Measurements from ENCODE around the gene DMD.

DMD gene

DNA sequence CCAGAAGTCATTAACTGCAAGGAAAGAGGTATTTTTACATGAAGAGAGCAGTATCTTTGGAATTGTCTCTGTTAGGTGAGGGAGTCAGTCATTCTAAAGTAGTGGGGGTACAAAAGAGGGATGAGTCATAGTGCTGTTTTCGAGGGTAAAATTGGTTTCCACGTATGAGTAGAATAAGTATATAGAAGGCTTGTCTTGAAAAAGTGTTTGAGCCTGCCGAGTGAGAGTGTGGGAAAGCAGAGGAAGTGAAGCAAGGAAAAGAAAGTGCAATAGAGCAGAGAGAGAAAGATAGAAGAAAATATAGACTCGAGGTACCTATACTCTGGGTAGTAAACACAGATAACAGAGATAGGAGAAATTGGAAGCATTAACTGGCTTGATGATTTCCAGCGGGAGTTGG lies 696.4 kb downstream of the DMD start:
- no peak for DNase-seq (ENCODE audit: low read depth in 1 of 2, low spot score in 1 of 2)

DNA sequence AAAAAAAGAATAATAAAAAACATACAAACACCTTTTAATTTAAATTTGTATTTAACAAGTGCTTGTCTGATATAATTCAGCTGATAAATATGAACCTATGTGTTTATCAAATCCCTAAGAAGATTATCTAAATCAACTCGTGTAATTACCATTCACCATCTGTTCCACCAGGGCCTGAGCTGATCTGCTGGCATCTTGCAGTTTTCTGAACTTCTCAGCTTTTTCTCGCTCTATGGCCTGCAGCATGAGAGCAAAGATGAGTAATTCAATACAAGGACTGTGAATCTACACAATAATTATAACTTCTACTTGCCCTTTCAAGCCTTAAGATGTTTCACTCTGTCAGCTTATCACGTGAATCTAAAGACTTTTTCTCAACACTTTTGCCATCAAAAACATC lies 709.7 kb downstream of the DMD start:
- DNase-seq (ENCODE audit: low read depth in 1 of 2, low spot score in 1 of 2) = no peak

DNA sequence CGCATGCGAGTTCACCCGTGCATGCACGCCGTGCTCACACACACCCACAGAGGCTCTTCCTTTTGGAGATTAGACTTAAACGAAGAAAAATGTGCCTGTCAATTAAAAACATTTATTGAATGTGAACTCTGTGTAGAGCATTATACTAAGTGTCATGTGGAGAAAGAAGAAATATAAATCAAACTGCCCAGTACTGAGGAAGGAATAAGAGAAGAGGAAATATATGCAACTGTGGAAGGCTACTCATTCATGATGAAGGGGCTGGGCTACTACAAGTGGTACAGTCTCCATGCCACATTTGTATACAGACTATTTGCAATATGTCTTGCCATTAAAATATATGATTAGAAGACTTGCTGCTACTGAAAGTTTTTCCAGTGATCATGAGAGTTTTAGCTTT lies 714.7 kb downstream of the DMD start:
- no peak for DNase-seq (ENCODE audit: low read depth in 1 of 2, low spot score in 1 of 2)

DNA sequence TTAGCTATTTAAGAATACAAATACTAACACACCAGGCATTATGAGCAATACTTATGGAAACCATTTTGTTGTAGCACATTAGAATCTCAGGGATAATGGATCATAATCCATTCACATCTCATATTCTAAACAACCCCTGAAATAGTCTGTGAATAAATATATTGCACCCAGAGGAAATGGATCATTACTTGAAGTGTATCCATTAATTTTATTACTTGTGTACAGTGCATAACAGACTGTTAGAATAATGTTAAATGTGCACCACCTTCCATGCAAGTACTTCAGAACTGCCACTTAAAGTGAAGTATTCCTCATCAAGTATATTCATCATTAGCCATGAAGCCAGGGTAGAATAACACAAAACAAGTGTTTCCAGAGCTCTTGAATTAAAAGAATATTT lies 715.5 kb downstream of the DMD start:
- DNase-seq (ENCODE audit: low read depth in 1 of 2, low spot score in 1 of 2) = no peak

DNA sequence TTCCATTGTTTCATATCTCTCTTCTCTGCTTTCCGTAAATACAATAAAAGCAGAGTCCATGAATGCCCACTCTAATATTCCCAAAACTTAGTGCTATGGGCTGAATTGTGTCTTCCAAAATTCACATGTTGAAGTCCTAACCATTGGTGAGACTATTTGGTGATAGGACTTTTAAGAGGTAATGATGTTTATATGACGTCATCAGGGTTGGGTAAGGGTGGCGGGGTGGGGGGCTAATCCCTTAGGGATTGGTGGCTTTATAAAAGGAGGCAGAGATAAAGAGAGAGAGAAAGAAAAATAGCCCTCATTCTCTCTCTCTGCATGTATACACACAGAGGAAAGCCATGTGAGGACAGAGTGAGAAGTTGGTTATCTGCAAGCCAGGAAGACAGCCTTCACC lies 722.2 kb downstream of the DMD start:
- DNase-seq (ENCODE audit: low read depth in 1 of 2, low spot score in 1 of 2) = no peak

DNA sequence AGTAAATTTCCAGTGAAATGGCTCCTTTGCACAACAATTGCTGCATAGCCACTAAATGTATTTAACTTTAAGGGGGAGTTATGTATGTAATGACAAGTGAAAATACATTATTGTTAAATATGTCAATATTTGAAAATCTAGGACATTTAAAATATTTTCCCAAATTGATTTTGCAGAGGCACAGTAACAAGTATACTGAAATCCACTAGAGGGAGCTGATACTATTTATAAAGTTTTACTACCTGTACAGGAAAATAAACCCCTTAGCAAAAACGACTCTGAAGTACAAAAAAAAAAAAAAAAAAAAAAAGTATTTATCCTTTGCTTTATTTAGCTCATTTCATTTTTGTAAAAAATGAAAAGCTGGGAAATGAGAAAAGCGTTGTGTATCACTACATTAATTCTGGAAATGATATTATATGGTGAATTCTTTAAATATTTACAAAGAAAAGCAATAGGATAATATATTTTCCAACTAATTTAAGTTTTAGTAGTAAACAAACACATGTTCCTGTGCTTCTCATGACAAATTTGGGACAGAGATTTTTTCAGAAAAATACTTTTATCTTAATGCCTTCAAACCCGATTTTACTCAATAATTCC lies 727.7 kb downstream of the DMD start:
- DNase-seq (ENCODE audit: low read depth in 1 of 2, low spot score in 1 of 2) = no peak

DNA sequence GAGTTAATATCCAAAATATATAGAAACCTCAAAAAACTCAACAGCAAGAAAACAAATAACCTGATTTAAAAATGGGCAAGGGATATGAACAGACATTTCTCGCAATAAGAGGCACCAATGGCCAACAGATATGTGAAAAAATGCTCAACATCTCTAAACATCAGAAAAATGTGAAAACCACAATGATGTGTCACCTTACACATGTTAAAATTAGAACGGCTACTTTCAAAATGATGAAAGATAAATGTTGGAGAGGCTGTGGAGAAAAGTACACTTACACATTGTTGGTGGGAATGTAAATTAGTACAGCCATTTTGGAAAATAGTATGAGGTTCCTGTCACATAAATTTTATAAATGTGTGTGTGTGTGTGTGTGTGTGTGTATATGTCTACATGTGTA lies 731.3 kb downstream of the DMD start:
- no peak for DNase-seq (ENCODE audit: low read depth in 1 of 2, low spot score in 1 of 2)

DNA sequence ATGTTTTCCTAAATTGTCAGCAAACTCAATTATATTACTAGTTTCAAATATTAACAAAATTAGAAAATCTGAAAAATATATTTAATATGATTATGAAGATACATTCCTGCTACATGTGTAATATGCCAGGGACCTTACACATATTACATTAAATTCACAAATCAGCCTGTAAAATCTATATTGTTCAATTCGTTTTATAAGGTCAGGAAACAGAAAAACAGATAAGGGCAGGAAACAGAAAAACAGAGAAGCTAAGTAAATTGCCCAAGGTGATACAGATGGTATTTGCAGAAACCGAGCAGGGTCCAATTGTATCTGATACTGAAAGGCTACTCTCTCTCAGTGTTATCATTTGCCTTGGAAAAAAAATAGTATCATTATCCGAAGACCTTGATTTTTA lies 739.0 kb downstream of the DMD start:
- no peak for DNase-seq (ENCODE audit: low read depth in 1 of 2, low spot score in 1 of 2)

DNA sequence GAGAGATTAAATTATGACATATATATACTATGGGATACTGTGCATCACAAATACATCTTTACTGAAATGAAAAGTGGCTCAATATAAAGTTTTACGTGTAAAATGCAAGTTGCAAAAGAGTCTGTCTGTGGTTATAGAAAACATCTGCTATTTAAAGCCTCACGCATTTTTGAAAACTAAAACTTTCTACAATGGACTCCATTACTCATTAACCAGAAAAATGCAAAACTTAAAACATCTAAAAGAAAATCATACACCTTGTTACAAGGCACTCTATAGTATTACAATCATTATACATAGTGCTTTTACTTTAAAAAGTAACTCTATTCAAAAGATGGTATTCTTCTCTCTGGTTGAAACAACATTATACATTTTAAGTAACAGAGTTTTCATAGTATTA lies 755.6 kb downstream of the DMD start:
- no peak for DNase-seq (ENCODE audit: low read depth in 1 of 2, low spot score in 1 of 2)

DNA sequence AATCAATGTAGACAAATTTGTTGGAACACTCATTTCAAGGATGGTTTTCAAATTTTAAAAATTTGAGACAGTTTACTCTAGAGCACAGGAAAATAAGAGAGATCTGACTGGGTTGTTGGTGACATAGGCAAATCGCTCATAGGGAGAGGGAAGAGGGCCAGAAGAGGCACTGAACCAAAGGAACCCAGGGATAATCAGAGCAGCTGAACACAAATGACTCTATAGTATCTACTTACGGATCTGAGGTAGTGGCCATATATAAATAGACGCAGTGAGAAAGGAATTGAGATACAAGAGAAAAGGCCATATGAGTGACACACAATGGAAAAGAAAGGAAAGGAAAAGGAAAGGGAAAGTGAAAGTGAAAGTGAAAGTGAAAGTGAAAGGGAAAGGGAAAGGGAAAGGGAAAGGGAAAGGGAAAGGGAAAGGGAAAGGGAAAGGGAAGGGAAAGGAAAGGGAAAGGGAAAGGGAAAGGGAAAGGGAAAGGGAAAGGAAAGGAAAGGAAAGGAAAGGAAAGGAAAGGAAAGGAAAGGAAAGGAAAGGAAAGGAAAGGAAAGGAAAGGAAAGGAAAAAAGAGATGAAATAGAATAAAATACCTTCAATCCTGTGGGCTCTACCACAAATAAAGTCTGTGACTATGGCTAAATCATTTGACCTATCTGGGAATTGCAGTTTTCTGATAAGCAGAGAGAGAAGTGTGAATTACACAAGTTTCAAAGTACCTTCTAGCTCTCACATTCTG lies 759.2 kb downstream of the DMD start:
- no peak for DNase-seq (ENCODE audit: low read depth in 1 of 2, low spot score in 1 of 2)

DNA sequence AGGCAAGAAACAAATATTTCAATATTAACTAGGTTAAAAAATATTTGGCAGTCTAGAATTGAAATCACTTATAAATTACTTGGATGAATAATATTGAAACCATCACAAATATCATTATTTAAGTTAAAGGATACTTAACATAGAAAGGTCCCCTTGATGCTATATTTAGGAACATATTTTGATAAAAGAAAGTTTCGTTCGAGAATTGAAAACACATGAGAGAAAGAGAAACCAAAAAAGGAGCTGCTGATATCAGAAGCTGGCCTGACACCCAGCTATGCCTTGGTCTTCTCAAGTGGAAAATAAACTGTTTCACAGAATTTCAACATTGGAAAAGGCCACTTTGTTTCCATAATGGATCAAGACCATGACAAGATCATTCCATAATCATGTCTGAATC lies 762.4 kb downstream of the DMD start:
- no peak for DNase-seq (ENCODE audit: low read depth in 1 of 2, low spot score in 1 of 2)

DNA sequence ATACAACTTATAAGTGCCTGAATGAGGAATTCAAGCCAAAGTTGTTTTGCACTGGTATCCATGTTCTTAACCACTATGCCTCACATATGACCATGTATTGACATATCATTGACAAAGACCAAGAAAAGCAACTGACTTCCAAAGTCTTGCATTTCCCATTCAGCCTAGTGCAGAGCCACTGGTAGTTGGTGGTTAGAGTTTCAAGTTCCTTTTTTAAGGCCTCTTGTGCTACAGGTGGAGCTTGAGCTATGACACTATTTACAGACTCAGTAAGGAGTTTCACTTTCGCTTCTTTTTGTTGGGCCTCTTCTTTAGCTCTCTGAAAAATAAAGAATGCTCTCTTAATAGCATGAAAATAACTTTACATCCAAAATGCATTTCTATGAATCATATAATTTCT lies 763.0 kb downstream of the DMD start:
- DNase-seq (ENCODE audit: low read depth in 1 of 2, low spot score in 1 of 2) = no peak

DNA sequence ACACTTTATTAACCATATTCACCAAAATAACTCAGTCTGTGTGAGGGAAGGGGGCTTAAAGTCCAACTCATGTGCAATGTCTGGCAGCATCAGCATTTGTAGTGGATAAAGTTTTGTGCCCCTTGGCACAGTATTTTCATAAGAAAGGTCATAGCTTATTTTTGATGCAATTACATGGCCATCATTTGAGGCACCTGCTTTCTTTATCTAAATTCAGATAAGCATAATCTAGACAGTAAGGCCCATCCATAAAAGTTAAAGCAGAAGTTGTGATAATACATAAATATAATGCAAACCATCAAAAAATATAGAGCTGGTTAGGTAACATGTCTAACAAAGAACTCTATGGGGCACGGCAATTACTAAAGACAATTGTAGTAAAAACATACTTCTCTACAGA lies 763.7 kb downstream of the DMD start:
- no peak for DNase-seq (ENCODE audit: low read depth in 1 of 2, low spot score in 1 of 2)

DNA sequence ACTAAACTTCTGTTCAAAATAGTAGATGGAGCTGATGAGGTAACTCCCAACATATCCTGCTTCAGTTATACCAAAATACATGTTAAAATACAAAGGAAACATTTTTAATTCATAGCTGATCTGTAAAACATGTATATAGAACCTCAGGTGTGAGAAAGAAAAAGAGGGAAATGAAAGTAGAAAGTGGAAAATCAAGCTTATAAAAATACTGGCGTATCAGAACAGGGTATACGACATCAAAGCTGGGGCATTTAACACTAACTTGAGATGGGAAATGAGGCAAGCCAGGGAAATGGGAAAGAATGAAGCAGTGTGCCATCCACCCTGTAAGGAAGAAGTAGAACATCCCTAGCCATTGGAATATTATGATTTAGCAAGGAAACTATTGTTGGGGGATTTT lies 767.5 kb downstream of the DMD start:
- DNase-seq (ENCODE audit: low read depth in 1 of 2, low spot score in 1 of 2) = no peak

DNA sequence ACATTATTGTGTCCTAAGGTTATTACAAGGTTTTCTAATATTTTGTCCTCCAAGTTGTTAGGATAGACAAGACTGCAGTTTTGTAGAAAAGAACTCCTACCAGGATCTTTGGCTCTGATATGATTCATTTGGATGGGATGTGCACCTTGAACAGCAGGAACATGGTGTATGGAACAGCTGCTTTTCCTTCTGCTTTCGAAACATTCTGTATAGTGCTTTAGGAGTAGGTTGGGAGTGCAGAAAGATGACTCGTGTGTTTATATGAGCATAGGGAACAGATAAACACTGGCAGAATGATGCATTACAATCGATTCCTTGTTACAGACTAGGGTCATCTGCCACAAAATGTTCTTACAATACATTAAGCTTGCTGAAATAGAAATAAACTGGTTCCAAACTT lies 790.1 kb downstream of the DMD start:
- no peak for DNase-seq (ENCODE audit: low read depth in 1 of 2, low spot score in 1 of 2)

DNA sequence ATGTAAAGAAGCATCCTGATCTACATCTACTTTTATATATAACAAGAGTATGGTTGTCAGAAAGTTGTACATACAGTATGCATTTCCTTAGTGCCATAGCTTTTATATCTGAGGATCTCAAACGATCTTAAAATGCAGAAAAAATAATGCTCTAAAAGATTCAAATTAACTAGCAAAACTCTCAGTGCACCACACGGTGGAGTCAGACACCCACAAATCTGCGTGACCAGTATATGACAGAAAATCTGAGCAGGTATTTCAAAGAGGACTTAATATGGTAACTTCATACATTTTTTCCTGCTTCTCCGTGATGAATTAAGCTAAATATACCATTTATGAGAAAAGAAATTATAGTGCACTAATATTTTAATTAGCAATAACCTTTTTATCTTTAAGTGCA lies 803.0 kb downstream of the DMD start:
- no peak for DNase-seq (ENCODE audit: low read depth in 1 of 2, low spot score in 1 of 2)

DNA sequence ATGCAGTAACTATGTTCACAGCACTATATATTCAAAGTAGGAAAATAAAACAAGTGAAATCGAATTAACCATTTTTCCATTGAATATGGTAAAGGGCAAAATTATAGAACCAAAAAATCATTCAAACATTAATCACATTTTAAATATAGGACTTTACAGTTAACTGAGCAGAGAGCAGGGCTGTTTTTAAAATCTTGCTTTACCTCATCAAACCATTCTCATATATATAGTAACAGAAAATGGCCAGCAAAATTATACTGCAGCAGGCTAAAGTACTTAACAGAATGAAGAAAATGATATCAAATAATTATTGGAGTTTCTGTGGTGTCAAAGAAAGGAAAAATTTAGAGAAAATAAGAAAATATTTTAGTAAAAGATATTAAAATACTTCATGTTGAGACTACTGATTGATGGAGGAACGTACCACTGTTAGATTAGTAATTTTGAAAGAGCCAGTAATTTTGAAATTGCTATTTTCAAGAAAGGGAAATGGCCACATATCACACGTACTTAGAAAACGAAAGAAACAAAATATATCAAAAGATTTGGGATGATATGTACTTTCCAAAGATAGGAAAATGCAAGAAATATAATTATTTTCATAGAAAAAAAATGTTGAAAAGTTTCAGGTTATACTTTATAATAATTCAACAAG lies 813.7 kb downstream of the DMD start:
- no peak for DNase-seq (ENCODE audit: low read depth in 1 of 2, low spot score in 1 of 2)

DNA sequence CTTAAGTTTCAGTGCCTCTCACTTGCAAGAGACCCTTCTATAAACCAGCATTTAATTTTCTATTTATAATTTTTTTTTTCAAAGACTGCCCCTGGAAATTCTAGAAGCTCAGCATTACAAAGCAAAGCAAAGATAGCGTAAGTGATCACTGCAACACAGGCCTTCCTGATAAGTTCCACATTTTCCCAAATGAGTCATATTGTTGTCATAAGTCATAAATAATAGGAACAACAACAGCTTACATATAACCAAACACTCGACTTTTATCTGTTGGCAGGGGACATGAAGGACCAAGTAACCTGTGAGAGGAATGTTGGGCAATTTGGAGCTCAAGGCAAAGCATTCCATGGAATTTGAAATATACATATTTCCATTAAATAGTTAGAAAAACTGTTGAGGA lies 815.5 kb downstream of the DMD start:
- DNase-seq (ENCODE audit: low read depth in 1 of 2, low spot score in 1 of 2) = no peak

DNA sequence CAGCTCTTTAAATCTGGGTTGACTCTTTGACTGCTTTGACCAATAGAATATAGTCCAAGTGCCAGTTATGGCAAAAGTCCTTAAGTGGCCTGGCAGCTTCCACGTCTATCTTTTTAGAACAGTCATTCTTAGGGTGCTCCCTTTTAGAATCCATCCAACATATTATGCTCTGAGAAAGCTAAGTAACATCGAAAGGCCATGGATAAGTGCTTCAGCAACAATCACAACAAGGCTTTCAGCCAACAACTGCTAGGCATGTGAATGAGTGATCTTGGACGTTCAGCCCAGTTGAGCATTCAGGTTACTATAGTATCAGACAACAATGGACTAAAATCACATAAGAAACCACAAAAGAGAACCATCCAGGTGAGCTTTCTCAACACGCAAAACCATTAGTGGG lies 818.7 kb downstream of the DMD start:
- no peak for DNase-seq (ENCODE audit: low read depth in 1 of 2, low spot score in 1 of 2)

DNA sequence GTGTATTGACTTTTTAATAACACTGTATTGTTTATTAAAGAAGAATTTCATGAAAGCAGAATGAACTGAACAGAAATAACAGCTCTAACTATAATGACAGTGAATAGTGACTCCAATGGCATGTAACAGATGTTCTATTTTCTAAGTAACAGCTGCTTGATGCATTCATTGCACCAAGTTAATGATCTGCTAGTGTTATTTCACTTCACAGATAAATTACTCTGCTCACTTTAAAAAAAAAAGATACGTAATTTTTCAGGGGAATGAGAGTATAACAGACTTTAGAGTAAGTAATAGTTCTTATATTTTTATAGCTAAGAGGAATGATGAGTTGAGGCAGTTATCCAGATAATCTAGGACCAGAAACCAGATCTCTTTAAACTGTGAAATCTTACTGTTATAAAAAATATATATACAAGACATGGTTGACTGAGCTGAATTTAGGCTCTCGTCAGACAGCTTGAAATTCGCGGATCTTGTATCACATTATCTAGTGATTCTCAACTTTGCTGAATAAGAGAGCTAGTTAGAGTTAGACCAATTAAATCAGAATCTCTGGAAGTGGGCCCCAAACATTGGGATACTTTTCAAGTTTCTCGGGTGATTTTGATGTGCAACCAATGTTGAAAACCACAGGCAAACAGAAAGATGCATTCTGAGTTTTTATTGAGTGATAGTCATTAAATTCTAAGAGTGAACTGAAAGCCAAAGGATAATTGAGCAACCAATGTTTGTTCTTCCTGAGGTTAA lies 840.7 kb downstream of the DMD start:
- no peak for DNase-seq (ENCODE audit: low read depth in 1 of 2, low spot score in 1 of 2)

DNA sequence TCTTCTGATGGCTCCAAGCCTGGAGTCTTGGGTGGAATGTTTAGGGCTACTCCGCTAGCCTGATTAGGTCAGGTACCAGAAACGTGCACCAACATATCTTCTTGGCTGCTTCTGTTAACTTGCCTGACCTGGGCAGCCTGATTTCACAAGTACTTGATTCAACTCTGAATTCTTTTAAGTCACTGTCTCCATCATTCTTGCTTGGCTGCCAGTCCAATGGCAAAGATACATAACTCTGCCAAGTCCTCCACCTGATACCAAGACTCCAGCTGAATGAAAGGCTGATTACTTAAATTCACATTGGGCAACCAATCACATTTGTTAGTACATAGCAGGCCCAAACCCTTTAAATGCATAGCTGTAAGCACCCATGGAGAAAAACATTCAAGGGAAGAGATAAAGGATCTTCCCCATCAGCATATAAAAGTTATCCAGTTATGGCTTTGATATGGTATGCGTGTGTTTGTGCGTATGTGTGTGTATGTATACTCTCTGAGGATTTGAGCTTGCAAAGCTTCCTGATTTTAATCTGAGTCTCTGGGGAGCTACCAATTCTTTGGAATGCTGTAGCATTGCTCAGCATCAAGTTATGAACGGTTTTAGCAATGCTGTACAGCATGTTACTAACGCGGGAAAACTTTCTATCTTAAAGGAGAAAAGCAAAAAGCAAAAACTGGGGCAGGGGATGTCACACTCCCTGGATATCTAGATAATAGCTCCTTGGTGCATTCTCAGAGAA lies 917.2 kb downstream of the DMD start:
- no peak for DNase-seq (ENCODE audit: low read depth in 1 of 2, low spot score in 1 of 2)
